Thyroid gland (tissue), 4 donors: ENCODE results near the gene ASXL1. TPM values are rescaled to one million over a fixed set of nuclear protein-coding genes. Genes with fewer than 3 reads are reported as not detected.

ENCODE experiments used
- DNase-seq, 2 donors: peaks; one replicate each; pipeline ENCODE4 v3.0.0-alpha.2; 2019
- H3K27ac ChIP-seq, 3 donors: fragments of 200-600 bp; sonication (generic); 1 replicate in 2 of 3; 2 replicates in 1 of 3; pipeline ENCODE4 v1.5.1; 2016 to 2019; ENCODE audit warnings: mild to moderate bottlenecking in 1 of 3, moderate library complexity in 1 of 3
- H3K27me3 ChIP-seq: fragments of 200-600 bp; sonication (generic); one replicate; pipeline ENCODE4 v1.5.1; 2019
- H3K36me3 ChIP-seq, 2 donors: fragments of 200-600 bp; sonication (generic); one replicate each; pipeline ENCODE4 v1.5.1; 2016 to 2019
- H3K4me1 ChIP-seq, 2 donors: fragments of 200-600 bp; sonication (generic); one replicate each; pipeline ENCODE4 v1.5.1; 2017 to 2019
- H3K4me3 ChIP-seq, 3 donors: fragments of 200-600 bp; sonication (generic); replicated peaks in 1 of 3; 1 replicate in 2 of 3; 2 replicates in 1 of 3; pipeline ENCODE4 v1.5.1; 2016; ENCODE audit warnings: mild to moderate bottlenecking in 1 of 3
- H3K9me3 ChIP-seq: fragments of 200-600 bp; sonication (generic); one replicate; pipeline ENCODE4 v1.5.1; 2017
- CTCF ChIP-seq, 6 experiments: fragments of 200-600 bp in 3 of 6; fragments of 450-650 bp in 3 of 6; sonication (generic) in 3 of 6; IDR thresholded peaks; one replicate each; pipeline ENCODE4 v1.5.1; 2016 to 2019; ENCODE audit warnings: antibody characterized with exemption in 6 of 6, mild to moderate bottlenecking in 2 of 6, inconsistent platforms in 1 of 6, moderate library complexity in 1 of 6
- POLR2A ChIP-seq, 2 donors: fragments of 450-650 bp; IDR thresholded peaks; one replicate each; pipeline ENCODE4 v1.6.1; 2017; ENCODE audit warnings: antibody characterized with exemption in 2 of 2, mild to moderate bottlenecking in 2 of 2, moderate library complexity in 1 of 2
- WGBS, 2 donors: methylation state at CpG; one replicate each; pipeline ENCODE4 v1.1.5; 2017; 5-methylcytosine and 5-hydroxymethylcytosine counted together
- intact Hi-C: fragments of 100-400 bp; cut with DNase I; formaldehyde crosslinking; loops from one replicate; pipeline ENCODE4 v1.15.1; 2023
- total RNA-seq, 4 donors: library from RNA; depleted of rRNA; stranded (reverse); fragments of >200 nt; gene quantifications; one replicate each; pipeline ENCODE4 v1.2.3, GENCODE V29; 2016

The ASXL1 gene
- total RNA-seq, 4 donors from 2014 or later: 62.1 to 155 (median 67.5) TPM

GRCh38 chr20:32460683-32461320 is 102.7 kb downstream of the ASXL1 start:
- no peak overlapping the region for H3K4me3 ChIP-seq
- no peak overlapping the region for H3K27ac ChIP-seq
- TF ChIP-seq CTCF (IDR thresholded peaks at IDR 0.05) (no peak), POLR2A (IDR thresholded peaks at IDR 0.05) (no peak)
- peaks cover 20 to 34% of the 10 kb centered on the region in 2 donors for H3K4me1 ChIP-seq
- no peaks in the 10 kb centered on the region for H3K27me3 ChIP-seq
- H3K36me3 ChIP-seq: no peaks in the 10 kb centered on the region
- no peaks in the 10 kb centered on the region for H3K9me3 ChIP-seq
- 95 to 96% methylated on average over 21 to 24 of the region's 24 CpGs for WGBS, 2 donors
- DNase-seq: no peak
- intact Hi-C loops: no loop called here

GRCh38 chr20:32461836-32462600 is 103.9 kb downstream of the ASXL1 start:
- no peaks in the 10 kb centered on the region for H3K27me3 ChIP-seq
- no peak overlapping the region for H3K27ac ChIP-seq
- peaks cover 16 to 39% of the 10 kb centered on the region in 2 donors for H3K4me1 ChIP-seq
- WGBS, 2 donors: 88 to 93% methylated on average over 13 to 14 of the region's 17 CpGs
- no peak overlapping the region for H3K4me3 ChIP-seq
- no peak for DNase-seq
- H3K9me3 ChIP-seq: no peaks in the 10 kb centered on the region
- no peaks in the 10 kb centered on the region for H3K36me3 ChIP-seq
- intact Hi-C loops: no loop called here
- no peak for TF ChIP-seq CTCF (IDR thresholded peaks at IDR 0.05)
- TF ChIP-seq POLR2A (IDR thresholded peaks at IDR 0.05): no peak

GRCh38 chr20:32462900-32463641 is 104.9 kb downstream of the ASXL1 start:
- DNase-seq: no peak
- Histone ChIP-seq H3K27ac (no peak overlapping the region), H3K4me1 (peaks cover 9 to 40% of the 10 kb centered on the region in 2 donors), H3K4me3 (no peak overlapping the region), H3K27me3 (no peaks in the 10 kb centered on the region), H3K9me3 (no peaks in the 10 kb centered on the region), H3K36me3 (no peaks in the 10 kb centered on the region)
- intact Hi-C loops: no loop called here
- no peak for TF ChIP-seq POLR2A (IDR thresholded peaks at IDR 0.05)
- WGBS, 2 donors: 87 to 90% methylated on average over 11 to 13 of the region's 15 CpGs

- H3K9me3 ChIP-seq: no peaks in the 10 kb centered on the region
- H3K36me3 ChIP-seq: no peaks in the 10 kb centered on the region
- TF ChIP-seq CTCF (IDR thresholded peaks at IDR 0.05) (no peak), POLR2A (IDR thresholded peaks at IDR 0.05) (no peak)
- peaks cover 9 to 44% of the 10 kb centered on the region in 2 donors for H3K4me1 ChIP-seq
- peak overlapping the region in 1 of 3 donors; percentile 22 for H3K27ac ChIP-seq
- no peak for DNase-seq
- intact Hi-C loops: no loop called here
- H3K4me3 ChIP-seq: no peak overlapping the region
- no peaks in the 10 kb centered on the region for H3K27me3 ChIP-seq
- WGBS, 2 donors: 62 to 86% methylated on average over 15 to 23 of the region's 28 CpGs
Measured at GRCh38 chr20:32463642-32464400, 105.7 kb downstream of the ASXL1 start.
